ENCODE results near the gene PLEKHM3. TPM values are rescaled to one million over a fixed set of nuclear protein-coding genes. Genes with fewer than 3 reads are reported as not detected.

Gene PLEKHM3
- total and polyA plus RNA-seq, 2 of the 13 experiments (the other 11 are each of a cell fraction or from before 2014, with no cell fraction given): 4.5 to 4.7 TPM

DNA sequence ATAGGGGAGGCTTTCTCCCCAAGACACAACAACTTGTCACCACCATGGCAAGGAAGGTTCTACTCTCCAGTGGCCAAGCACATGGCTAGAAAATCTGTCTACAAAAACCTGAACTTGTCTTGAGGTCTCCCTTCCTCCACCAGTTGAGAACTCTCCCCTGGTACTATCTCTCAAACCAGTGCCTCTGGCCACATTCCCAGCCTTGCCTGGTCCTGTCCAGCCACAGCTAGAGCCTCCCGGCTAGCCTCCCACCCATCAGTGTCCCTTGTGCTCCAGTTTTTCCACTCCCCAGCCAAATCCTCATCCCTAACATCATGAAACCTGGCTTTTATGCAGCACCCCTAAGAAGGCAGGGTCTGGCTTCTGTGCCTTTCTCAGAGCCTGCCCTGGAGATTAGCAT lies 234.4 kb downstream of the PLEKHM3 start:
- ChIA-PET POLR2A (interaction anchor here (0.9 to 8.1 kb wide), 12 partner anchors 9 to 107 kb away, joined by 3 to 138 read pairs (median 22); partner anchors contain the start of gene FZD5), CTCF (ENCODE audit: low intra/inter-chr PET ratio, low total read pairs) (no interaction called here)
- Histone ChIP-seq H4K20me1 (ENCODE audit: insufficient read depth, low read length) (no peaks in the 10 kb centered on the region), H3K36me3 (replicated peaks in 1 of 2; ENCODE audit: control insufficient read depth in 1 of 2, insufficient read depth in 2 of 2, low read length in 2 of 2) (no peaks in the 10 kb centered on the region), H2AFZ (ENCODE audit: low read length) (peak overlapping the region; percentile 18), H3K27me3 (ENCODE audit: control insufficient read depth in 1 of 2, insufficient read depth in 2 of 2, low read length in 2 of 2) (no peaks in the 10 kb centered on the region), H3K27ac (ENCODE audit: extremely low read length, insufficient read depth, low read length) (no peak overlapping the region), H3K9me3 (ENCODE audit: low read length) (no peaks in the 10 kb centered on the region), H3K79me2 (ENCODE audit: insufficient read depth, low read length) (no peaks in the 10 kb centered on the region), H3K9ac (ENCODE audit: insufficient read depth, low read depth, low read length) (no peak overlapping the region), H3K4me2 (ENCODE audit: low read depth, low read length) (no peak overlapping the region), H3K4me3 (replicated peaks in 1 of 3; ENCODE audit: insufficient read depth in 1 of 3, low read depth in 2 of 3, low read length in 3 of 3) (no peak overlapping the region), H3K4me1 (ENCODE audit: insufficient read depth, low read length) (peaks cover 74% of the 10 kb centered on the region)
- ATAC-seq (no peak), FAIRE-seq (no peak), DNase-seq (ENCODE audit: low spot score) (no peak)
- WGBS (ENCODE audit: low lambda C conversion rate): 74% methylated on average over 1 of the region's 1 CpG
- BruUV-seq (replicated peaks): no TSS peak
- TF ChIP-seq IRF2 (CRISPR knock-in tag; IDR thresholded peaks at IDR 0.05) (no peak), ZNF883 (CRISPR knock-in tag; IDR thresholded peaks at IDR 0.05; ENCODE audit: not compliant biosample characterization) (no peak), TBL1XR1 (IDR thresholded peaks at IDR 0.05; ENCODE audit: borderline replicate concordance, low read length, partially characterized antibody) (no peak), ZNF672 (CRISPR knock-in tag; IDR thresholded peaks at IDR 0.05) (no peak), TBP (CRISPR knock-in tag; IDR thresholded peaks at IDR 0.05) (no peak), ZNF598 (CRISPR knock-in tag; IDR thresholded peaks at IDR 0.05; ENCODE audit: borderline replicate concordance) (no peak)
- TF ChIP-seq, protein P1, sequence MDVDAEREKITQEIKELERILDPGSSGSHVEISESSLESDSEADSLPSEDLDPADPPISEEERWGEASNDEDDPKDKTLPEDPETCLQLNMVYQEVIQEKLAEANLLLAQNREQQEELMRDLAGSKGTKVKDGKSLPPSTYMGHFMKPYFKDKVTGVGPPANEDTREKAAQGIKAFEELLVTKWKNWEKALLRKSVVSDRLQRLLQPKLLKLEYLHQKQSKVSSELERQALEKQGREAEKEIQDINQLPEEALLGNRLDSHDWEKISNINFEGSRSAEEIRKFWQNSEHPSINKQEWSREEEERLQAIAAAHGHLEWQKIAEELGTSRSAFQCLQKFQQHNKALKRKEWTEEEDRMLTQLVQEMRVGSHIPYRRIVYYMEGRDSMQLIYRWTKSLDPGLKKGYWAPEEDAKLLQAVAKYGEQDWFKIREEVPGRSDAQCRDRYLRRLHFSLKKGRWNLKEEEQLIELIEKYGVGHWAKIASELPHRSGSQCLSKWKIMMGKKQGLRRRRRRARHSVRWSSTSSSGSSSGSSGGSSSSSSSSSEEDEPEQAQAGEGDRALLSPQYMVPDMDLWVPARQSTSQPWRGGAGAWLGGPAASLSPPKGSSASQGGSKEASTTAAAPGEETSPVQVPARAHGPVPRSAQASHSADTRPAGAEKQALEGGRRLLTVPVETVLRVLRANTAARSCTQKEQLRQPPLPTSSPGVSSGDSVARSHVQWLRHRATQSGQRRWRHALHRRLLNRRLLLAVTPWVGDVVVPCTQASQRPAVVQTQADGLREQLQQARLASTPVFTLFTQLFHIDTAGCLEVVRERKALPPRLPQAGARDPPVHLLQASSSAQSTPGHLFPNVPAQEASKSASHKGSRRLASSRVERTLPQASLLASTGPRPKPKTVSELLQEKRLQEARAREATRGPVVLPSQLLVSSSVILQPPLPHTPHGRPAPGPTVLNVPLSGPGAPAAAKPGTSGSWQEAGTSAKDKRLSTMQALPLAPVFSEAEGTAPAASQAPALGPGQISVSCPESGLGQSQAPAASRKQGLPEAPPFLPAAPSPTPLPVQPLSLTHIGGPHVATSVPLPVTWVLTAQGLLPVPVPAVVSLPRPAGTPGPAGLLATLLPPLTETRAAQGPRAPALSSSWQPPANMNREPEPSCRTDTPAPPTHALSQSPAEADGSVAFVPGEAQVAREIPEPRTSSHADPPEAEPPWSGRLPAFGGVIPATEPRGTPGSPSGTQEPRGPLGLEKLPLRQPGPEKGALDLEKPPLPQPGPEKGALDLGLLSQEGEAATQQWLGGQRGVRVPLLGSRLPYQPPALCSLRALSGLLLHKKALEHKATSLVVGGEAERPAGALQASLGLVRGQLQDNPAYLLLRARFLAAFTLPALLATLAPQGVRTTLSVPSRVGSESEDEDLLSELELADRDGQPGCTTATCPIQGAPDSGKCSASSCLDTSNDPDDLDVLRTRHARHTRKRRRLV (CRISPR knock-in tag; IDR thresholded peaks at IDR 0.05): no peak
- TF ChIP-seq, protein P2, sequence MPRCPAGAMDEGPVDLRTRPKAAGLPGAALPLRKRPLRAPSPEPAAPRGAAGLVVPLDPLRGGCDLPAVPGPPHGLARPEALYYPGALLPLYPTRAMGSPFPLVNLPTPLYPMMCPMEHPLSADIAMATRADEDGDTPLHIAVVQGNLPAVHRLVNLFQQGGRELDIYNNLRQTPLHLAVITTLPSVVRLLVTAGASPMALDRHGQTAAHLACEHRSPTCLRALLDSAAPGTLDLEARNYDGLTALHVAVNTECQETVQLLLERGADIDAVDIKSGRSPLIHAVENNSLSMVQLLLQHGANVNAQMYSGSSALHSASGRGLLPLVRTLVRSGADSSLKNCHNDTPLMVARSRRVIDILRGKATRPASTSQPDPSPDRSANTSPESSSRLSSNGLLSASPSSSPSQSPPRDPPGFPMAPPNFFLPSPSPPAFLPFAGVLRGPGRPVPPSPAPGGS (CRISPR knock-in tag; IDR thresholded peaks at IDR 0.05): 0 out of 2 replicates have a peak, but pooled peaks have one; percentile 38
- intact Hi-C loops (cut with micrococcal nuclease; ENCODE audit: unreplicated experiment) (no loop called here), in situ Hi-C loops (cut with HindIII; ENCODE audit: extremely low pct_ligation_motif_present, low pct_unique_long_range_greater_than_20kb) (no loop called here)

Measured in HepG2 (cell line).